Immature natural killer cell (primary cell): ENCODE results near the gene ARFRP1. TPM values are rescaled to one million over a fixed set of nuclear protein-coding genes. Genes with fewer than 3 reads are reported as not detected.
A peak's percentile ranks its signal among the peaks of the same experiment; 100 is the strongest.

Experiments used
- DNase-seq, 3 donors: peaks; one replicate each; pipeline ENCODE4 v3.0.0; 2022; ENCODE audit warnings: mixed read lengths in 1 of 3
- H3K27ac Mint-ChIP-seq, 6 donors: one replicate each; pipeline ENCODE4 v1.8.0; 2020; ENCODE audit warnings: mixed read lengths in 6 of 6, mild to moderate bottlenecking in 5 of 6, inconsistent platforms in 4 of 6, moderate library complexity in 3 of 6
- H3K27me3 Mint-ChIP-seq, 3 donors: one replicate each; pipeline ENCODE4 v1.8.0; 2020 to 2021; ENCODE audit warnings: low read depth in 3 of 3, mild to moderate bottlenecking in 3 of 3, mixed read lengths in 3 of 3, moderate library complexity in 3 of 3, inconsistent platforms in 1 of 3
- H3K36me3 Mint-ChIP-seq, 3 donors: one replicate each; pipeline ENCODE4 v1.8.0; 2020; ENCODE audit warnings: mixed read lengths in 3 of 3, inconsistent platforms in 2 of 3, mild to moderate bottlenecking in 2 of 3
- H3K4me1 Mint-ChIP-seq, 2 donors: one replicate each; pipeline ENCODE4 v1.8.0; 2020; ENCODE audit warnings: inconsistent platforms in 2 of 2, mild to moderate bottlenecking in 2 of 2, mixed read lengths in 2 of 2, moderate library complexity in 1 of 2
- H3K4me3 Mint-ChIP-seq, 5 donors: one replicate each; pipeline ENCODE4 v1.8.0; 2020; ENCODE audit warnings: mild to moderate bottlenecking in 5 of 5, mixed read lengths in 5 of 5, inconsistent platforms in 3 of 5, moderate library complexity in 3 of 5
- H3K9me3 Mint-ChIP-seq, 6 donors: one replicate each; pipeline ENCODE4 v1.8.0; 2020; ENCODE audit warnings: mild to moderate bottlenecking in 6 of 6, mixed read lengths in 6 of 6, inconsistent platforms in 4 of 6, moderate library complexity in 3 of 6
- polyA plus RNA-seq, 3 donors: library from polyadenylated mRNA; unstranded; fragments of 300-500 nt; fragmentation: Illumina TruSeq; gene quantifications; one replicate each; pipeline ENCODE4 v1.2.3, GENCODE V29; 2021

ARFRP1 gene
- polyA plus RNA-seq, 3 donors from 2014 or later = 43.0 to 72.7 (median 54.3) TPM

DNA sequence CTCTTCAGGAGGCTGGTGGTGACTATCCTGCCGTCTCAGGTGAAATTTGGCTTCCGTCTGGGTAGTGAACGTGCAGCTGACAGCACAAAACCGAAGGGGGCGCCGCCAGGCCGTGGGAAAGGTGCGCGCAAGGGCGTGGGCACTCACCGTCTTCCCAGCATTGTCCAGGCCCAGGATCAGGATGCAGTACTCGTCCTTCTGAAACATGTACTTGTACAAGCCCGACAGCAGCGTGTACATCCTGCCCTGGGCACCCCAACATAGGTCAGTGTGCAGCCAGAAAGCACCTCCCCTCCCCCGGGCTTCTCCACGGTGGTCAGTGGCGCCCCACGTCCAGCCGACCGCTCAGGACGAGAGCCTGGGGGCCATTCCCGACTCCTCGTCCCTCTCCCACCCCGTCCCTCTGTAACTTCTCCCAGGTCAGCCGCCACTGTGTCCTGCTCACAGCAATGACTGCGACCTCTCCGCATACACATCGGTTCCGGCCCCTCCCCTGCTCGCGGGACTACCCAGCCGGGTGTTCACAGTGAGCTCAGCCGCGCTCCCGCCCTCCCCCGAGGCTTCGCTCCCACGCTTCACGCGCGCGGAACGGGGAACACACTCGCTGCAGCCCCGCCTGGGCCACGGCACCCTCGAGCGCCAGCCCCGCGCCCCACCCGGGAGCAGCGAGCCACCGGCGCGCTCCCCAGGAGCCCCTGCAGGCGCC lies 771 bp downstream of the ARFRP1 start:
- peaks cover 0 to 11% (median 5%) of the 10 kb centered on the region in 3 donors for H3K27me3 Mint-ChIP-seq
- H3K36me3 Mint-ChIP-seq = peaks cover under 1 to 22% (median 10%) of the 10 kb centered on the region in 3 donors
- H3K4me1 Mint-ChIP-seq = peaks cover 44 to 48% of the 10 kb centered on the region in 2 donors
- peak; percentile 42 to 48 (median 47) for DNase-seq
- H3K27ac Mint-ChIP-seq = peak overlapping the region; percentile 83 to 91 (median 88)
- no peaks in the 10 kb centered on the region for H3K9me3 Mint-ChIP-seq
- peak overlapping the region; percentile 84 to 89 (median 85) for H3K4me3 Mint-ChIP-seq

GRCh38 chr20:63706027-63706695 lies 1.6 kb downstream of the ARFRP1 start:
- Mint-ChIP-seq H3K36me3 (peaks cover 0 to 19% (median 9%) of the 10 kb centered on the region in 3 donors), H3K9me3 (no peaks in the 10 kb centered on the region), H3K4me3 (peak overlapping the region; percentile 84 to 89 (median 85)), H3K27ac (peak overlapping the region; percentile 83 to 91 (median 88)), H3K4me1 (peaks cover 38 to 46% of the 10 kb centered on the region in 2 donors), H3K27me3 (peaks cover 0 to 10% (median 5%) of the 10 kb centered on the region in 3 donors)
- no peak for DNase-seq

DNA sequence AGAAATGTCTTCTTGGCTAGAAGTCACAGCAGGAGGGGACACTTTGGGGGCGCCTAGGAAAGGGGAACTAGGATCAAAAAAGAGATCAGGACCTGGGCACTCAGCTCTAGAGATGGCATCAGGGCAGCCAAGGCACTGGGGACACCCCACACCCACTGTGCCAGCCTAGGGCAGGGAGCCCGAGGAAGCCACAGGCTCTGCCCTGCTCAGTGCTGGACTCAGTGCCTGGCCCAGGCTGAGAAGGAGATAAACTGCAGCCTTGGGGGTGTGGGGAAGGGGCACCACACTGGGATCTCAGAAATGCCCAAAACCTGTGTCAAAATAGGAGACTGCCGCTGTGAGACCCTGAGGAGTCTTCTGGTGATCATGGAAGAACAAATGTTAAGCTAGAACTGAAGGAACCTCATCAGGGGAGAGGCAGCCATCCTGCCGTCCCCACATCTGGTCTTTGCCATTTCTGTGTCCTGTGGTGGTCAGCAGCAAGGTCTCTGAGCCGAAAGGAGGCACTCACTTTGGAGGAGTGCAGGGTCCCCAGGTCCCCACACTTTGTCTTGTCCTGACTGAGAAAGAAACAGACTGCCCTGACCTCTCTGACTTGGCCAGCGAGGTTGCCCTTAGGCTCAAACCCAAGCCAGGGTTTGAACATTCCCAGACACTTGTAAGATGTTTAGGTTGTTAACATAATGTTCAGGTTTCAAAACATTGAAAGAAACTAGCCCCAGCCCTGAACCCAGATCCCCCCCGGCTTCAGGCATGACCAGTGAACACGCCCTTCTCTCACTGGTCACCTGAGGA lies 2.3 kb downstream of the ARFRP1 start:
- H3K36me3 Mint-ChIP-seq = peaks cover 0 to 12% (median 5%) of the 10 kb centered on the region in 3 donors
- H3K27me3 Mint-ChIP-seq = peaks cover 0 to 7% (median 5%) of the 10 kb centered on the region in 3 donors
- DNase-seq = no peak
- H3K4me1 Mint-ChIP-seq = peaks cover 31 to 39% of the 10 kb centered on the region in 2 donors
- no peaks in the 10 kb centered on the region for H3K9me3 Mint-ChIP-seq
- peak overlapping the region in 4 of 5 donors; percentile 35 to 50 (median 40) for H3K4me3 Mint-ChIP-seq
- H3K27ac Mint-ChIP-seq = peak overlapping the region in 4 of 6 donors; percentile 24 to 88 (median 66)

- H3K9me3 Mint-ChIP-seq = no peaks in the 10 kb centered on the region
- H3K36me3 Mint-ChIP-seq = peaks cover 0 to 9% (median 3%) of the 10 kb centered on the region in 3 donors
- peaks cover 27 to 34% of the 10 kb centered on the region in 2 donors for H3K4me1 Mint-ChIP-seq
- H3K27ac Mint-ChIP-seq = peak overlapping the region in 3 of 6 donors; percentile 48 to 72 (median 59)
- peaks cover 0 to 7% (median 5%) of the 10 kb centered on the region in 3 donors for H3K27me3 Mint-ChIP-seq
- no peak overlapping the region for H3K4me3 Mint-ChIP-seq
- no peak for DNase-seq
These were observed 3.0 kb downstream of the ARFRP1 start for GRCh38 chr20:63704749-63705117.

DNA sequence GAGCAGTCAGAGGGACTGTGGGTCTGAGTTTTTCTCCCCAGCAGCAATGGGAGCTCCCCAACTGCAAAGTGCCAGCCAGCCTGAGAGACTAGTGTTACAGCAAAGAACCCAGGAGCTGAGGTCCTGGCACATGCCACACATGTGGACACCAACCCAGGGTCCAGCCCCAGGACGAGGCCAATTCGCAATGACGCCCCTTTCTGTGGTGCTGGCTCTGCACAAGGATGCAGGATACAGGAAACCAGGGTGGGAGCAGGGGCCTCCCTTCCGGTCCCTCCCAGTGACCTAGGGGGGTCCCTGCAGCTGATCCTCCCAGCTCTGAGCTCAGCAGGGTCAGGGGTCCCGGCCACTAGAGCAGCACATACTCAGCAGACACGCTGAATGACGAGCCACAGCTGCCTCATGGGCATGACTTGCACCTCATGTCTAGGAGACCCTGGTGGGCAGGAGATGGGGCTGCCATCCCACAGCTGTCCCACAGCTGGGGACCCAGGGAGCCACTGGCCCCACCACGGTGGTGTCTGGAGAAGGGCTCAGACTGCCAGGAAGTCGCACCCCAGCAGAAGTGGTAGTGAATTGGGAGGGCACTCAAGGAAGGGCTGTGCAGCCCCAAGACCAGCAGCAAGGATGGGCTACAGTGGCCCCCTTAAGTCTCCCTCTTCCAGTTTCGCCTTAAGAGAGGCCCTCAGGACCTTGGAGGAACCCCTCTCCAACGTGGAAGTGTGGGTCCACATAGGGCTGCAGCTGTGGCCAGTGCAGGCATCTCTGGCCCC lies 3.6 kb downstream of the ARFRP1 start:
- peaks cover 0 to 9% (median 3%) of the 10 kb centered on the region in 3 donors for H3K36me3 Mint-ChIP-seq
- no peak for DNase-seq
- peaks cover 24 to 32% of the 10 kb centered on the region in 2 donors for H3K4me1 Mint-ChIP-seq
- no peaks in the 10 kb centered on the region for H3K9me3 Mint-ChIP-seq
- H3K27me3 Mint-ChIP-seq = peaks cover 0 to 7% (median 5%) of the 10 kb centered on the region in 3 donors
- no peak overlapping the region for H3K27ac Mint-ChIP-seq
- H3K4me3 Mint-ChIP-seq = peak overlapping the region in 1 of 5 donors; percentile 32

GRCh38 chr20:63703471-63703975 lies 4.3 kb downstream of the ARFRP1 start:
- peaks cover 0 to 6% (median 3%) of the 10 kb centered on the region in 3 donors for H3K36me3 Mint-ChIP-seq
- DNase-seq = no peak
- no peak overlapping the region for H3K27ac Mint-ChIP-seq

DNA sequence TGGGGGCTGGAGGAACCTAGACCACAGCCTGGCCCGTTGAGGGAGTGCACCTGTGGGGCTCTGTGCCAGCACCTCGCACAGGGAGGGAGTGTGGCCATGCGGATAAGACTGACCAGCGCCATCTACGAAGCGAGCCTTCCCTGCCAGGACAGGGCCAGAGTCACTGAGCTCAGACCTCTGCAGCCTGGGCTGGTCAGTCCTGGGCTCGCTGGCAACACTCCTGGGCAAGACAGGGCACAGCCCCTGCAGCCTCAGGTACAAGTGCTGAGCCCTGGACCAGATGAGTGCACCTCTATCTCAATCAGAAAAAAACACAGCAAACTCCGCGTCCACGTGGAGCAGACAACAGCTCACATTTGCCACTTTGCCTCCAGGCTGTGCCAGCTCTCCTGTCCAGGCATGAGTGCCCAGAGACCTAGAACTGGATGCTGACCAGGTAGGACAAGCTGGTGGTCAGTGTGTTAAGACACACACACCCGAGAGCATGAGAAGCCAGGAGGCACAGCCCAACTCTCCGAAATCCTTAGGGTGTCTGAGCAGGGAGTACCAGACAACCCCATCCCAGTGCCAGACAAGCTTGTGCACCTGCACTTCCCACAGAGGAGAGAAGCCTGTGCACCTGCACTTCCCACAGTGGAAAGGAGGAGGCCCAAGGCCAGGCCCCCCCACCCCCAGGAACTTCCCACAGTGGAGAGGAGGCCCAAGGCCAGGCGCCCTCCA lies 4.9 kb downstream of the ARFRP1 start:
- no peak for DNase-seq
- Mint-ChIP-seq H3K4me3 (no peak overlapping the region), H3K27ac (peak overlapping the region in 1 of 6 donors; percentile 58), H3K4me1 (peaks cover 15 to 24% of the 10 kb centered on the region in 2 donors), H3K9me3 (no peaks in the 10 kb centered on the region), H3K27me3 (peaks cover 0 to 5% (median 2%) of the 10 kb centered on the region in 3 donors), H3K36me3 (peaks cover 0 to 6% (median 3%) of the 10 kb centered on the region in 3 donors)

More at GRCh38 chr20:63703471-63703975, 4.3 kb downstream of the ARFRP1 start:
- peaks cover 18 to 25% of the 10 kb centered on the region in 2 donors for H3K4me1 Mint-ChIP-seq
- no peak overlapping the region for H3K4me3 Mint-ChIP-seq
- no peaks in the 10 kb centered on the region for H3K9me3 Mint-ChIP-seq
- peaks cover 0 to 5% (median 2%) of the 10 kb centered on the region in 3 donors for H3K27me3 Mint-ChIP-seq

DNA sequence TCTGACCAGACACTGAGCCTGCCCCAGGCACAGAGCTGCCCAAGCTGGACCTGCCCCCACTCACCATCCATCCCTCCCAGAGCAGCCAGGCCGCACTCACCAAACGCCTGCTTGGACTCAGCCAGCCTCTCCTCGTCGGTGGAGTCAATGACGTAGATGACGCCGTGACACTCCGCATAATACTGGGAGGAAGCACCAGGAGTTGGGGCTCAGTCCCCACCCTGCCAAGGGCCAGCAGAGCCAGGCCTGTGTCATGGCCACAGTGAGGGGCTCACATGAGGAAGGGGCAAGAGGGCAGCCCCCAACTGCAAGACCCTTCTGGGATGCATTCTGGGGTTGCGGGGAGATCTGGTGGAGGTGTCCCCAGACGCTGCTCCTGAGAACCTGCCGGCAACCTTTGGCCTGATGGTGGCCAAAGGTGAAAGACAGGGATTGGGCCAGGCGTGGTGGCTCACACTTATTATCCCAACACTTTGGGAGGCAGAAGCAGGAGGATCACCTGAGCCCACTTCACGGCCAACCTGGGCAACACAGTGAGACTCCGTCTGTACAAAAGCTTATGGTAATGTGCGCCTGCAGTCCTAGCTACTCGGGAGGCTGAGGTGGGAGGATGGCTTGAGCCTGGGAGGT lies 5.6 kb downstream of the ARFRP1 start:
- H3K27ac Mint-ChIP-seq = no peak overlapping the region

GRCh38 chr20:63701329-63702035 lies 6.3 kb downstream of the ARFRP1 start:
- Mint-ChIP-seq H3K27me3 (peaks cover 0 to 3% (median 0%) of the 10 kb centered on the region in 3 donors), H3K9me3 (no peaks in the 10 kb centered on the region), H3K27ac (no peak overlapping the region), H3K4me1 (peaks cover 9 to 21% of the 10 kb centered on the region in 2 donors), H3K4me3 (no peak overlapping the region), H3K36me3 (peaks cover 0 to 3% (median 3%) of the 10 kb centered on the region in 3 donors)
- DNase-seq = no peak

More for the DNA sequence above, 5.6 kb downstream of the ARFRP1 start:
- Mint-ChIP-seq H3K36me3 (peaks cover 0 to 6% (median 3%) of the 10 kb centered on the region in 3 donors), H3K27me3 (peaks cover 0 to 5% (median 2%) of the 10 kb centered on the region in 3 donors), H3K4me3 (no peak overlapping the region), H3K4me1 (peaks cover 15 to 27% of the 10 kb centered on the region in 2 donors), H3K9me3 (no peaks in the 10 kb centered on the region)
- no peak for DNase-seq

DNA sequence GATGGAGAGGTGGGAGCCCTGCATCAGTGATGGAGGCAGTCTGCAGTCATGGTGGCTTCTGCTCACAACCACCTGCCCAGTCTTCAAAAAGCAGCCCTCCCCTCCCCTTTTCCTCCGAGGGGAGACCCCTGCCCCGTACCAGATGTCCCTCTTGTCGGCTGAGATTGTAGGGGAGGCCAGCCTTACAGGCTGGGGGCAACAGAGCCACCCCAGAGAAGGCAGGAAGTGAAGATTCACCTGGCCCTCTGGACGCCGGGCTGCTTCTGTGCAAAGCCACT lies 6.8 kb downstream of the ARFRP1 start:
- Mint-ChIP-seq H3K9me3 (no peaks in the 10 kb centered on the region), H3K36me3 (peaks cover 0 to 3% (median 3%) of the 10 kb centered on the region in 3 donors), H3K4me1 (peaks cover 6 to 16% of the 10 kb centered on the region in 2 donors), H3K27ac (no peak overlapping the region), H3K27me3 (peaks cover 3 to 5% (median 3%) of the 10 kb centered on the region in 3 donors), H3K4me3 (no peak overlapping the region)
- no peak for DNase-seq

DNA sequence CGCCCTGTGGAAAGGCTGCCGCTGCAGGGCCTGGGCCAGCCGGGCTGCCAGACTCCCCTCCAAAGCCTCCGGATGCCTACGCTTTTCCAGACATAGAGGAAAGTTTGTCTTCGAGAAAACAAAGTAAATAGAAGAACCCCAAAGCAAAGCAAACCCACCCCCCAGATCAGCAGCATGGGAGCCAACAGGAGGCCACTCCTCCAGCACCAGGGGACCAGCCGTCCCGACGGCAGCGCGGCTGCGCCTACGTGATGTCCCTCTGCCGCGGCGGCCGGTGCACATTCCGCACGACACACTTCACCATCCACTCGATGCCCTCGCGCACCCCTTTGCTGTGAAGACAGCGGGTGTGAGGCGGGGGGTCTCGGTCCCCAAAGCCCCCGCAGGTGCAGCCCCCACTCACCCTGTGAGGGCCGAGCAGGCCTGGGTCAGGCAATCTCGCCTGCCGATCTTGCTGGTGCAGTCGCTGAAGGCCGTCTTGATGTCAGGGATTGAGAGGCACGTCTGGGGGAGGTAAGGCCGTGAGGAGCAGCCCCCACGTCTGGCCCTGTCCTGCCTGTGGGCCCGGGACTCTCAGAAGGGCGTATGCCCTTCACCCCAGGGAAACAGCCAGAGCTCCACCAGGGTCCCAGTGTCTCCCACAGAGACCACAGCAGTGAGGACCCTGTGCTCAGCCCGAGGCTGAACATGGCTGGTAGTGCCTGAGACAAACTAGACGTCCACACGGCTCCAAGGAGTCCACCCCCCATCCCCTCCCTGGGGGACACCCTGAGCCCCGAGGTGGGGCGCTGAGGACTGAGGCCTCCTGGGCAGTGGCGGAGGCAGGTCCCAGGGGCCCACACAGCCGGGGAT lies 7.4 kb downstream of the ARFRP1 start:
- Mint-ChIP-seq H3K4me1 (peaks cover 6 to 15% of the 10 kb centered on the region in 2 donors), H3K4me3 (no peak overlapping the region), H3K27ac (no peak overlapping the region), H3K9me3 (no peaks in the 10 kb centered on the region), H3K27me3 (peaks cover 3 to 7% (median 7%) of the 10 kb centered on the region in 3 donors), H3K36me3 (peaks cover 0 to 3% (median 3%) of the 10 kb centered on the region in 3 donors)
- DNase-seq = no peak
